HL-60/S4 treated with phorbol 12-myristate 13-acetate at 8.2 ng/mL for 4 days and 3 days (cell line): ENCODE measurements around the gene FANCE.
"Not testable (repeated sequence)": the region's sequence is repeated elsewhere in the genome, so short reads cannot be mapped to it uniquely, and the experiment has no call there.

Source experiments
- in situ Hi-C: fragments of 300-500 bp; cut with MboI; formaldehyde crosslinking; loops from 2 replicates; pipeline ENCODE4 v1.15.0; 2022; ENCODE audit warnings: low sequenced_read_pairs

Gene FANCE

DNA sequence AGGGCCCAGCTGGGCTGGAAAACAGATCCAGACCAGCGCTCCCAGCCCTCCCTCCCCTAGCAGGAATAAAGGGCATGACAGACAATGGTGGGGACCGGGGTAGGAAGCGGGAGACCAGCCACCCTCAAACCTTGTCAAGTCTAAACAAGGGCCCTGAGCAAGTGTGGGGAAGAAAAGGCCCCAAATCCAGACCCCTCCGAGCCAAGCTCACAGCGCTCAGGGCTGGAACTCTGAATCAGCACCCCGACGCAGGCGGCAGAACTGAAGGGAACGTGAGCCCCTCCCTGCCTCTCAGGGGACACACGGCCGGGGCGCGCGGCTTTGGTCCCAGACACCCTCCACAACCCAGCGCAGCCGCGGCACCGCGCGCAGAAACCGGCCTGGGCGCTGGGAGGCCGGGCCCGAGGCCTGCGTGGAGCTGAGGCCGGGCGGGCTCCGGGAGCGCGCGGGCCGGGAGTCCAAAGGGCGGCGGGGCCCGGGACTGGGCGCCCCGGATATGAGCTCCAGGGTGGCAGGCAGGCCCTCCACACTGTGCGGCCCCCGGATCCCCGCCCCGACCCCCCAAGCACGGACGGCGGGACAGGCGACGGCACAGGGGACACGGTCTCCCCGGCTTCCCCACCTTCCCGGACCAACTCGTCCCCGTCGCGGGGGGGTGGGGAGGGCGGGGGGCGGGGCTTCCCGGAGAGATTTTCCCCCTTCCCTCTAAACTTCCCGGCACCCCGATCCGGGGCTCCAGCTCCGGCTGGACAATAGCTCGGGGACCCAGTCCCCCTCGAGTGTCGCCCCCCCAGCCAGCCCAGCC, 44.1 kb downstream of the FANCE start:
- in situ Hi-C loops: no loop called here

DNA sequence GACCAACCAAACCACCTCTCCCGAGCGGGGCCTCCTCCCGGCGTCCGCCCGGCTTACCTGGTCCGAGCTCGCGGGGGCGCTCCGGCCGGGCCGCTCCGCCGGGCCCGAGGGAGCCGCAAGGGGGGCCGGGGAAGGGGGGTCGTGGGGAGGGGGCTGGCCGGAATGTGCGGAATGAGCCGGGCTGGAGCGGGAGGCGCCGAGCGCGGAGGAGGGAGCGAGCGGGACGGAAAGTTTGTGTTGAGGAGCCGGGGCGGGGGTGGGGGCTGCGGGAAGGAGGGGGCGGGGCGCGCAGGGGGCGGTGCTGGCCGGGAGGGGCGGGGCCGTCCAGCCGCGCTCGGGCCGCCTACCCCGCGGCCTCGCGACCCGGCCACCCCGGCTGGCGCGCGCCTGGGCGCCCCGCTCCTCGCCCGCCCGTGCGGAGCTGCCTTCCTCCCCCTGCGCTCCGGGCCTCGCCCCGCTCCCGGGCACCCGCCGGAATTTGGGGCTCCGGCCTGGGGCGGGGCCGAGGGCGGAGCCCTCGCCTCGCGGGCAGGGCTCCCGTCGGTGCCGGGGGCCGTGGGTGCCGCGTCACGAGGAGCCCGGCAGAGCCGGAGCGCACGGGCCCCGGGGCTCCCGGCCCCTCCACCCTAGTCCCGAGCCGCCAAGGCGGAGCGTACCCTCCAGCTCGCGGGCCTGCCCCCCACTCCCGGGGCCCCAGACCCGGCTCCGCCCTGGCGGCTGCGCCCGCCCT, 44.9 kb downstream of the FANCE start, which contains the start of gene TEAD3:
TEAD3 (minus strand) TSS at position 239 of the 730 bp plus-strand sequence.
- in situ Hi-C loops: no loop called here

DNA sequence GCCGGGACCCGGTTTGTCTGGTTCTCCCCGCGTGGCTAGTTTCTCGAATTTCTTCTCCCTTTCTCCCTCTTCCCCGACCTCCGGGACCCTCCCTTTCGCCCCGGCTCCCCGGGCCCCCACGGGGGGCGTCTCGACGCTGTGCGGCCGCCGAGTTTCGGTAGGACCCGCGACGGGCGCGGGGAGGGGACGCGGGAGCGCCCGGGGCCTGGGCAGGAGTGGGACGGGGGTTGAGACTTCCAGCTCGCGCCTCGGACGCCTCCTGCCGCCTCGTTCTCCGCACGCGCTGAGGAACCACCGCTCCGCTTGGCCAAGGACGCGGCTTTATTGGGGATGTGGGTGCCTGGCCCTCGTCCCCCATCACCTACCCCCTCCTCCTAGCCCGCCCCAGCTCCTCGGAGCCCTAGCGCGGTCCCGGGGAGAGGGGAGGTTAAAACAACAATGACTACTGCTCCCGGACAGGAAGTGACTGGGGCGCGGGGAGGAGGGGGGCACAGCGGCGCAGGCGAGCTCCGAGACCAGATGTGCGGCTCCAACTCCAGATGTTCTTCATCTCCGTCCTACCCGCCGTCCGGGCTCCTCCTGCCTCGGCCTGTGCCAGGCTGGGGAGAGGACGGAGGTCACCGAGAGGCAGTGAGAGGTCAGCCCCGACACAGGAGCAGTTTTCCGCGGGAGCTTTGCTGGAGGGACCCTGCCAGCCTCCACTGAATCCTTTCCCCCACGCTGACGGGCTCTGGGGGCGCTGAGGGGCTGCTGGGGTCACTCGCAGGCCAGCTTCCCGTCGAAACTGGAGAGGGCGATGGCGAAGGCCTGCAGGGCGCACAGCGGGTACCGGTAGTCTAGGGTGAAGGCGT, 45.7 kb downstream of the FANCE start:
- in situ Hi-C loops: no loop called here

GRCh38 chr6:35498422-35499067, 46.4 kb downstream of the FANCE start:
- in situ Hi-C loops: no loop called here

DNA sequence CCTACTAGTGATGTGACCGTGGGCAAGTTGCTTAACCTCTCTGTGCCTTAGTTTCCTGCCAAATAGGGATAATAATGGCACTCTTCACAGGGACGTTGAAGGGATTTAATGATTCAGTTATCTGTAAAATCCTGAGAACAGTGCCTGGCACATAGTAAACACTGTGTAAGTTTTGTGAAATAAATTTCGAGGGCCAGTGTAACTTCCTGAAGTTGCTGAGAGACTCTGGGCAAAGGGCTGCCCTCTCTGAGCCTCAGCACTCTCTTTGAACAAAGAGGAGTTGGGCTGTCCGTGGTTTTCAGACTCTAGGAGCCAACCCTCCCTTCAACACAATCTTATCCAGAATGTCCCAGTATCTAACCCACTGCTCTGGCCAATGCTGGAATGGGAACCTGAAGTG, 47.2 kb downstream of the FANCE start:
- in situ Hi-C loops: no loop called here

DNA sequence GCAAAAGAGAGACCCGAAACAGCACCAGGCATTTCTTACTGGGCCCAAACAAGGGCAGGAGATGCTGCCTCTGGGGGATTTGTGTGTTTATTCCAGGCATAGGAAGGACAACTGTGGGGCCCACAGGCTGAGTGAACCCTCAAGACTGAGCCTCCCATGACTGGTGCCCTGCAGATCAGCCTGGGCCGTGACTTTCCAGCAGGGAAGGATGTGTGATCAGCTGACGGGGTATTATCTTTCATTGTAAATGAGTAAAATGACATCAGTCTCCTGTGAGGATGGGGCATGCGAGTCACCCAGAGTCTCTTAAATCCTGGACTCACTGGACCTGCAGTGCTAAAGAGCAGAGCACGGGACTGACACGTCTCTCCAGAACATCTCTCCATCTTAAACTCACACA, 48.6 kb downstream of the FANCE start:
- in situ Hi-C loops: no loop called here

GRCh38 chr6:35501784-35502183, 49.6 kb downstream of the FANCE start:
- in situ Hi-C loops: no loop called here

DNA sequence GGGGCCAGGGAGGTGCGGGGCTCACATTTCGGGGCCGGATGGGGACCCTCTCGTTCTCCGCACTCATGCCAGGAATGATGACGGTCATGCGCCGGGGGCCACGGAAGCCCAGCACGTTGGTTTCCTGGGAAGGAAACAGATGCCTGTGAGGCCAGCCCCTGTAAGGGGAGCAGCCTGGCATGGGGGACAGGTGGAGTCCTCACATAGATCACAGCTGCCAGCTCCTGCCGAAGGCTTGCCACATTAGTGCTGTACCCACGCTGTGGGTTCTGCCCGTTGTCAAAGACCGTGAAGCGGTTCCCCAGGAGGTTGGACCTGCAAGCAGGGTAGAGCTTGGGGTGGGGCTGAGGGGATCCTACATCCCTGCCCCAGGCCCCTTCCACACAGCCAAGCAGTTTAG, 51.4 kb downstream of the FANCE start:
- in situ Hi-C loops: no loop called here

GRCh38 chr6:35505999-35506412, 53.9 kb downstream of the FANCE start:
- in situ Hi-C loops: no loop called here

GRCh38 chr6:35506536-35506935, 54.4 kb downstream of the FANCE start:
- in situ Hi-C loops: no loop called here

GRCh38 chr6:35507221-35507620, 55.1 kb downstream of the FANCE start:
- in situ Hi-C loops: no loop called here

DNA sequence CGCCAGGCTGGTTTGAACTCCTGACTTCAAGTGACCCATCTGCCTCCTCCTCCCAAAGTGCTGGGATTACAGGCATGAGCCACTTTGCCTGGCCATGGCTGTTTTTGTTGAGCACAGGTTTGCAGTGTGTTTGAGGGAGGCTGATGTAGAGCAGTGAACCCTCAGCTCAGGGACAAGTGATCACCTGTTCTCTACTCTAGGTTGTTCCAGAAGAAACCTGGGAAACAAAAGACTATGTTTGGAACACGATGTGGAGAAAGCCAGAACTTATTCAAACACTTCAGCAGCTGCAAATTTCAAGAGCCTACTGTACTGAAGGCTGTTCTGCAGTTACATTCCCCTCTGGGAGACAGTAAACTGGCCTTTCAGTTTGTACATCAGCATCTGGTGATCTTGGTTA, 55.9 kb downstream of the FANCE start:
- in situ Hi-C loops: no loop called here

DNA sequence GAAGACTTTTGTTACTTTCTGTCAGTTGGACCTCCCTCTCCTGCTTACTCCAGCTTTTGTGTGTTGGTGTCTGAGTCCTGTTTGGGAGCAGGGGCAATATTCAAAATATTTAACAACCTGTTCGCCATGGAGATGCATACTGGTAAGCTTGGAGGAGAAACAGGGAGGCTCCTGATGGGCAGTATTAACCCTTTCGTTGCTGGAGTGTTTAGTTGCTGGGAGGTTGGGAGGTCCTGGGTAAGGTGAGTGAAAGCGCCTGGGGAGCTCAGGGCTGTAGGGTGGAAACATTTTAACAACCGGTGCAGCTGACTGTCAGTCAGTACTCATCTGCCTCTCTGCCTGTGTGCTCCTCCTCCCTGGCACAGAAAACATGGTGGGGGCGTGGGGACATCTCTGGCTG, 56.4 kb downstream of the FANCE start:
- in situ Hi-C loops: no loop called here

DNA sequence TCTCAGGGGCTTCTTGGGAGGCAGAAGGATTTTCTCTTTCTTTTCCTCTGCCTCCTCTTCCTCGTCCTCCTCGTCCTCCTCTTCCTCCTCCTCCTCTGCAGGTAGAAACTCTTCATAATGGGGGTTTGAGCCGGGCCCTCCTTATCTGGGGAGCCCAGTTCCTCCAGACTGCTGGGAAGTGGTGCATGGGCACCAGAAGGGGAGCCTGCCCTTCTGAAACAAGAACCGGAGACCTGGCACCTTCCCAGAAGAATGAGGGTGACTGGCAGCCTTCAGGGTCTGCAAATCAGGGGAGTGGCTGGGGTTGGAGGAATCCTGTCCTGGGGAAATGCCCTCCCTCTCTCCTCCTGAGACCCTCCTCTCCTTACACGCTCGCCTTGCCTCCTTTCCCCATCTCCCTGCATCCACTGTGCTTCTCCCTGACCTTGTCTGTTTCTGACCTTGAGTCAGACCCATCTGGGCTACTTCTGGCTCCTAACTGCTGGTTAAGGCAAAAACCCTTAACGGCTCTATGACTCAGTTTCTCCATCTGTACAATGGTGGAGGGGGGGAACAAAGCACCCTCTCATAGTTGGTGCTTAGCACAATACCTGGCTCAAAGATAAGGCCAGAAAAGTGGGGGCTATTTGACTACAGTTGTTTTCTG, 58.9 kb downstream of the FANCE start:
- in situ Hi-C loops: no loop called here

- in situ Hi-C loops: no loop called here
These were observed 59.4 kb downstream of the FANCE start for GRCh38 chr6:35511562-35511941.

GRCh38 chr6:35512006-35512405, 59.9 kb downstream of the FANCE start:
- in situ Hi-C loops: no loop called here

GRCh38 chr6:35512740-35513139, 60.6 kb downstream of the FANCE start, which contains the start of gene TULP1:
Gene TULP1, minus strand, starts transcription at chr6:35512896. Its CDS starts 38 bp downstream, at chr6:35512858.
- in situ Hi-C loops: no loop called here

DNA sequence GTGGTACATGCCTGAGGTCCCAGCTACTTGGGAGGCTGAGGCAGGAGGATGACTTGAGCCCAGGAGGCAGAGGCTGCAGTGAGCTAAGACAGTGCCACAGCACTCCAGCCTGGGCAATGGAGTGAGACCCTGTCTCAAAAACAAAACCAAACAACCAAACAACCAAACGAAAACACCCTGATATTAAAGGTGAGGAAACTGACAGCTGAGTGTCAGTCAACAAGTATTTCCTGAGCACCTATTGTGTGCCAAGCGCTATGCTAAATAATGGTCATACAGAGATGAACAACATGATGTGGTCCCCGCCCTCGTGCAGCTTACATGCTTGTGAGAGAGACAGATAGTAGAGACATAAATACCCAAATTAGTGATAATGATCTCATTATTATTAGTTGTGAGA, 62.4 kb downstream of the FANCE start:
- in situ Hi-C loops: no loop called here

DNA sequence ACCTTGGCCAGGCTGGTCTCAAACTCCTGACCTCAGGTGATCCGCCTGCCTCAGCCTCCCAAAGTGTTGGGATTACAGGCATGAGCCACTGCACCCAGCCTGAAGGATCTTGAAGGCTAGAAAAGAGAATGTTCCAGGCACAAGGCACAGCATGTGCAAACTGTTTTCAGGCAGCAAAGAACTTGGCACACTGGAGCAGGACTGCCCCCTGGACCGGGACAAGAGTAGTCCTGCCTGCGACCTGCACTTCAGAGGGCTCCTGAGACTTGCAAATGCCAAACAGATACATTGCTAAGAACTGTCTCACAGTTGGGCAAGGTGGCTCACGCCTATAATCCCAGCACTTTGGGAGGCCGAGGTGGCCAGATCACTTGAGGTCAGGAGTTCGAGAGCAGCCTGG, 63.8 kb downstream of the FANCE start:
- in situ Hi-C loops: not testable (repeated sequence)
